Stimulated activated CD4-positive, alpha-beta T cell treated with anti-CD3 and anti-CD28 coated beads, TNF-alpha, amount 100 ng/mL, for 24 hours (primary cell): ENCODE results near the gene TENM3.

ENCODE experiments used
- DNase-seq, 3 experiments: peaks; one replicate each; pipeline ENCODE4 v3.0.0-alpha.2; 2020; ENCODE audit warnings: low read depth in 3 of 3

TENM3 gene

DNA sequence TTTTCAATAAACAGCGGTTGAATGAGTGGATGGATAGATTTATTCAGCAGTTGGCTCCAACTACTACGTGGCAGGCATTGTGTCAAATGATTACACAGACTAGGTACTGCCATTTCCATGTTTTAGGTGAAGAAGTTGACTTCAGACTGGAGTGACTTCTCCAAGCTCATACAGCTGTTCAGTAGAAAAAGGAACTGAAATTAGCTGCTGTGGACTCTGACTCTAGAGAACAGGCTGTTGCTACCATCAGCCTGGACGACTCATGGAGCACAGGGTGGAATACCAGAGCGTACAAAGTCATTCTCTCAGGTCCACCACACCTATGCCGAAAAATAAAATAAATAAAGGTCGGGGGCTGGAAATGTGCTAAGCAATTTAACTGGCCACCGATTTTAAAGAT, 45.3 kb downstream of the TENM3 start:
- DNase-seq, result no peak

GRCh38 chr4:182289809-182290208, 46.6 kb downstream of the TENM3 start:
- DNase-seq, result no peak

GRCh38 chr4:182291175-182291574, 48.0 kb downstream of the TENM3 start:
- no peak for DNase-seq

- DNase-seq, result no peak
Observed at GRCh38 chr4:182291597-182292270, 48.5 kb downstream of the TENM3 start.

- no peak for DNase-seq
Observed at GRCh38 chr4:182292612-182293011, 49.4 kb downstream of the TENM3 start.

- DNase-seq, result no peak
Observed at GRCh38 chr4:182293691-182294255, 50.6 kb downstream of the TENM3 start.

DNA sequence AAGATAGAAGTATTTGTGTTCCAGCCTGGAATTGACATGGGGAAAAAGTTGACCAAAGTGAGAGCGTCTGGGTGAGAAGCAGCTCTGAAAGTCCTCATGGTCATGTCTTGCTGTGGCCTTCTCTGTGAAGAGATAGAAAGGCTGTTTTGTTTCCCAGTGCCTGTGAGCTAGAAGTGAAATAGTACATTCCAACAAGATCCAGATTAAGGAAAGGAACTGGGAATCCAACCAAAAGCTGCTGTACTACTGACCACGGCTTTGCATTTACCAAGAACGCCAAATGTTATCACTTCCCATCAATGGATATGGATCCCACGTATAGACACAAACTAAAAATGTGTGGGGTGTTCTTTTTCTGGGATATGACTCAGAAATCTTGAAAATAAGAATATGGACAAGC, 51.2 kb downstream of the TENM3 start:
- no peak for DNase-seq

DNA sequence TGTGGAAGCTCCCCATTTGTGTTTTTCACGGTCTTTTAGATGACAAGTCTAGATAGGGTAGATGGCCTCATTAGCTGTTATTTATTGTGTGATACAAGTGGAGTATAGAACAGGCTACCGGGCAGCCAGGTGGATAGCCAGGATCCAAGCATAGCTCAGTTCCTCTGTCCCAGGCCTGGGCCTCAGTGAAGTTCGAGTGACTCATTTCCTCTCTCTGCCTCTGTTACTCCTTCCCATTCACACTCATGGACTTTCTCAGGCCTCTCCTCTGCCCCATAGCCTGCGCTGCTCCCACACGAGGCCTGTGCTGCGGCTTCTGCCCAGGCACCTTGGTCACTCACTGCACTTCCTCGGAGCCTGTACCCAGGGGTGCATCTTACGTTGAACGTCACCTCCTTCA, 54.5 kb downstream of the TENM3 start:
- no peak for DNase-seq

DNA sequence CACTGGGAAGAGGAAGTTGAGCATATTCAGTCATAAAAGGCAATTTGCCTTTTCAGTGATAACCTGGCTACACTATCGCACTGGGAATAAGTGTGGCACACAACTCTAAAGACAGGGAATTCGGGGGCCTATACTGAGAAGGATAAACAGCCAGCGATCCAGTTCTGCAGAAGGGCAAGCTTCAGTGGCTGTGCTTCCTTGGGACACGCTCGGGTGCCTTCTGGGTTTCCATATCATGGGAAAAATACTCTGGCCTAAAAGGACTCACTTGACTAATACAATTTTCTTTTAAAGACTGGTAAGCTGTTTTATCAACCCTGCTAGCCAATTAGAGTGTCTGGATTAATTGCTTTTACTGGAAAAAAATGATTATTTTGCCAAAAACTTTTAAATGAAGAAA, 58.5 kb downstream of the TENM3 start:
- no peak for DNase-seq

DNA sequence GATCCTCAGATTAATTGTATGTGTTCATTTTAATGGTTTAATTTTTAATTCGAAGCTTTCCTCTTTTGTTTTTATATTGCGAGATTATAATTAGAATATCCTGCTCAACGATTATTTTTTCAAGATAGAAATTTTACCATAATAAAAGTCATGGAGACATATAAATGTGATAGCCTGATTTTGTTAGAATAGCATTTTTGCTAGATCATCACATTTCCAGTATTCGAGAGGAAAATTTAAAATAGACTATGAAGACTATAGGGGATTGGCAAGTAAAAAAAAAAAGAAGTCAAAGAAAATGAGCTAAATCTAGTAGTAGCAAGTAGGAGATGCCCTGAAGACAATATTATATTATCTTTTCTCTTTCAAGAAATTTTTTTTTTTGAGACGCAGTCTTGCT, 60.6 kb downstream of the TENM3 start:
- DNase-seq, result no peak

GRCh38 chr4:182306792-182307507, 63.7 kb downstream of the TENM3 start:
- no peak for DNase-seq

DNA sequence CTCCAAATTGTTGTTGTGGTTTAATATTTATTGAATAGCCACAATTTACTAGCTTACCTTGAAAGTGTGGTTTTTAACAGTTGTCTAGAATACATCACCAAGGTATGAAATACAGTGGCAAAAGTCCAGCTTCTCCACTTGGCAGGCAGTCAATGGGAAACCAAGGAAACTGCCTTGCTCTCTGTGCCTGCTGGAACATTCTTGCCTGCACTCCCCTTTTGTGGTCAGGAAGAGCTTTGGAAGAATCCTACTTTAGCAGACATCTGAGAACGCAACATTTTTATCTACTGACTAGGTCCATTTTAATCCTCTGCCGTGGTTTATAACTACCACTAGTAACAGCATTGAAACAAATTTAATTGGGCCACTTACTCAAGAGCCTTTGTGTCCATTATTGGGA, 64.5 kb downstream of the TENM3 start:
- no peak for DNase-seq

DNA sequence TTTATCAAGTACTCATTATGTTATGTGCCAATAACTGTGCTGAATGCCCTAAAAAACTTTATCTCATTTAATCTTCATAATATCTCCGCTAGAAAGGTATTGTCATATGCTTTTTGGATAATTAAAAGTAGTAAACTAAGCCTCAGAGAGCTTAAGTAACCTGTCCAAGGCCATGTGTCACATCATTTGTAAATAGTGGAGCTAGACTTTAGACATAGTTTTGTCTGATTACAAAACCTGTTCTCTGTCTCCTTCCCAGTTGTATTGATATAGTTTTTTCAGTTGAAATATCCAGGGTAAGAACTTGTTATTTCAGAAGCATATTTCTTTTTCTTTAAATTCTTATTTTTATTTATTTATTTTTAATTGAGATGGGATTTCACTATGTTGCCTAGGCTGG, 66.7 kb downstream of the TENM3 start:
- no peak for DNase-seq

GRCh38 chr4:182310316-182310715, 67.1 kb downstream of the TENM3 start:
- DNase-seq, result no peak

DNA sequence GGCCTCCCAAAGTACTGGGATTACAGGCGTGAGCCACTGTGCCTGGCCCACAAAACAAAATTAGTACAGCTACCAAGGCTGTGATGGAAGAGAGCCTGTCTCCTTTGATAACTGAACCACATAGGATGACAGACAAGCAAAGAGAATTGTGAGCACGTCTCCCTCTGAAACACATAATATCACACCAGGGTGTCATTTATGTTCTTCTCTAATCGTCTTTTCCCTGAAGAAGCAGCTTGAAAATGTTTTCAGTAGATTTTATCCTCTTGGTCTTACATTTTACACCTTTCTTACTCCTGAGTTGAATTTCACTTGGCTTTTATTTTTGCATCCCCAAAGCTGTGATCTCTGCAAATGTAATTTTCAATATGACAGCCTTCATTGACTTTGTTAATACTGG, 67.8 kb downstream of the TENM3 start:
- no peak for DNase-seq

DNA sequence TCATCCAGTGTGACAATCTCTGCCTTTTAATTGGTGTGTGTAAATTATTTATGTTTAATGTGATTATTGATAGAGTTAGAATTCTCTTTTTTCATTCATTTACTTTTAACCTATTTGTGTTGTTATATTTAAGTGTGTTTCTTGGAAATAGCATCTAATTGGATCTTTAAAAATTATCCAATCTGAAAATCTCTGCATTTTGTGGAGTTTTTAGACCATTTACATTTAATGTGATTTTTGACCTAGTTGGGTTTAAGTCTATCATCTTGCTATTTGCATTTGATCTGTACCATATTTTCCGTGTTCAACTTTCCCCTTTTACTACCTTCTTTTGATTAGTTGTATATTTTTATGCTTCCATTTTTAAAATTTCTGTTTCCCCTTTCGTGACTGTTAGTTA, 71.3 kb downstream of the TENM3 start:
- no peak for DNase-seq

GRCh38 chr4:182318256-182318655, 75.1 kb downstream of the TENM3 start:
- no peak for DNase-seq

DNA sequence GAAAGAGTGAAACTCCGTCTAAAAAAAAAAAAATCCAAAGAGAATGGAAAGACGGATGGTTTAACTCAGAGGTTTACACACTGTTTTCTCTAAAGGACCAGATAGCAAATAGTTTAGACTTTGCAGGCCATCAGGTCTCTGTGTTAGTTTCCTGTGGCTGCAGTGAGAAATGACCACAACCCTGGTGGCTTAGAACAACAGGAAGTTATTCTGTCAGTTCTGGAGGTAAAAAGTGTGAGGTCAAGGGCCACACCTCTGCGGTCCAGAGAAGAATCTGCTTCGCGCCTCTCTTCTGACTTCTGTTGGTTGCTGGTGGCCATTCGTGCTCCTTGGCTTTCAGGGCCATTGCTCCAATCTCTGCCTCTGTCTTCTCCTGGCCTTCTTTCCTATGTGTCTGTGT, 76.9 kb downstream of the TENM3 start:
- no peak for DNase-seq

- no peak for DNase-seq
Observed at GRCh38 chr4:182320580-182320979, 77.4 kb downstream of the TENM3 start.

GRCh38 chr4:182324282-182324681, 81.1 kb downstream of the TENM3 start:
- DNase-seq, result no peak

- no peak for DNase-seq
Observed at GRCh38 chr4:182325397-182325796, 82.2 kb downstream of the TENM3 start.

GRCh38 chr4:182325848-182326255, 82.7 kb downstream of the TENM3 start:
- DNase-seq, result no peak

GRCh38 chr4:182328505-182328904, 85.3 kb downstream of the TENM3 start:
- no peak for DNase-seq
